Mesangial cell (primary cell): ENCODE results near the gene ARSA. TPM values are rescaled to one million over a fixed set of nuclear protein-coding genes. Genes with fewer than 3 reads are reported as not detected.

ENCODE experiments used
- total RNA-seq: library from RNA; depleted of rRNA; stranded (reverse); fragments of >200 nt; gene quantifications from 2 replicates; pipeline ENCODE4 v1.2.3, GENCODE V29; 2015

ARSA gene
- 20.9 and 59.3 TPM in 2 replicates for total RNA-seq

DNA sequence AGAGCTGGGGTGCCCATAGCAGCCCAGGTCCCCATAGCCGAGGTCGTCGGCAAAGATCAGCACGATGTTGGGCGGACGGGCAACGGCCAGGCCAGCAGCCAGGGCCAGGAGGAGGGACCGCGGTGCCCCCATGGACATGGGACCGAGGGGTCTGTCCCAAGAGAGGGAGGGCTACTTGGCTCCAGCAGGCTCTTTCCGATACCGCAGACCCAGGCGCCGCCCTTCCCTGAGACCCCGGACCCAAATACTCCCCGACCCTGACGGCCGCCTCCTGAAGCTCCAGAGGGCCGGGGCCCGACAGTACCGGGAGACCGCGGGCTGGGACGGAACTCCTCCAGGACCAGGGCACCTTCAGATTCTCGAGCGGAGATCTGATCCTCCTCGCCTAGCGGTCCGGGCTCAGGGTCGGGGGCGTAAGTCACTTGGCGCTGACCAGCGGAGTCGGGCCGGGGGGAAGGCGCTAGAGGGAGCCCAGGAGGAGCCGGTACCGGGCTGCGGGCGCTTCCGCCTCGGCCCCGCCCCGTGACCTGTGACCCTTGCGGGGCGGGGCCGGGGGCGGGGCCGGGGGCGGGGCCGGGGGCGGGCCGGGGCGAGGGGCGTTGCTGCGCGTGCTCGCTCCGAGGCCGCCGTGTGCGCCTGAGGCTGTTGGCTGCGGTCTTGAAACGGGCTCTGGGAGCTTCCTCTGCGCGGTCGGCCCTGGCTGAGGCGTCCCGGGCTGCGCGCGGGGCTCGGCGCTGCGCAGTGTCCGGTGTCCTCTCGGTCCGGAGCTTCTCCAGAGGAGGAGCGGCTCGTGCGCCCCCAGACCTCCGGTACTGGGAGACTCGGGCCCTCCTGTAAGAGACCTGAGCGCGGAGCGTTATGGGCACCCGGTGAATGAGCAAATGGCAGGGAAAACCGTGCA is at the start of gene ARSA:
Gene ARSA (minus strand): TSS at position 511 of the 901 bp plus-strand sequence. CDS start 373 bp downstream, at position 138.

DNA sequence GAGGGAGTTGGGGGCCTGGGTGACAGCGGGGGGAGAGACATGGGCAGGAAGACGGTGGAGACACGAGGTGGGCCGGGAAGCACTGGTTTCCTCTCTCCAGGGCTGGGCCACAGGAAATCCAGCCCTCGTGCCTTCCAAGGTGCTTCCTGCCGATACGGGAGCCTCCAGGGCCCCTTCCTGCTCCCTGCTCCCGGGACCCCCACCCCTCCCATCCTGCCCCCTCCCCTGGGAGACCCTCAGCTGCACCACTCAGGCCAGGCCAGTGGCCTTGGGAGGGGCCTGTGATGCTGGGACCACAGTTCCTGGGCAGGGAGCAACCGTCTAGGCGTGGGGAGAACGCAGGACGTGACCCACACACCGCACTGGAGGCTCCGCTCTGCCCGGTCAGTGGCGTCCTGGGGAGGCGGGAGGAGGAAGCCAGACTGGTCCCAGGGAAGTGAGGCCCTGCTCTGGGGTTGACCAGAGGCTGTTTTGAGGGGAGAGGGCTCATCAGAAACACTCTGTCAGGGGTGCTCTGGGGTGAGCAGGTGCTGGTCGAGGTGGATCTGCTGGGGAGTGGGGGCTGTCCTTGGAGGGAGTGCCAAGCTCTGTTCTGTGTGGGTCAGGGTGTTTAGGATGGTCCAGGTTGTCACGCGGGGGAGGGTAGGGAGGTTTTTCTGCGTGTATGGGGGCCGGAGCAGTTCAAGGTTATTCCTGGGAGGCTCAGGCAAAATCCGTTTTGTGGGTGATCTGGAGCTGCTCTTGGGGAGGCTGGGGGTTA is 44.7 kb upstream of the ARSA start, which contains the start of gene SHANK3:
Gene SHANK3 (plus strand): TSS at position 353 of the 760 bp plus-strand sequence.

DNA sequence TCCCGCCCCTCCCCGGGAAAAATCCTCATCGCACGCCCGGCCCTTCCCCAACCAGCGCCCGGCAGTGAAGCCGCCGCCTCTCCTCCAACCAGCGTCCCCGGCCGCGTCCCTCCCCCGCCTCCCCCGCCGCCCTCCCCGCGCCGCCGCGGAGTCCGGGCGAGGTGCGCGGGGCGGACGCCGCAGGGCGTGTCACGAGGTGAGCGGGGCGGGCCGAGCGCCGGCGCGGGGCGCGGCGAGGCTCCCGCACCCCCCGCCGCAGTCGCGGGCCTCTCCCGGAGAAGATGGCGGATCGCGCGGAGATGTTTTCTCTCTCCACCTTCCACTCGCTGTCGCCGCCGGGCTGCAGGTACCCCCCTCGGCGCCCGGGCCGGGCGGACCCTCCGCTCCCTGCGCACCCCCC is 27.4 kb downstream of the ARSA start, which contains the start of gene MAPK8IP2:
Gene MAPK8IP2 (plus strand): TSS at position 256 of the 400 bp plus-strand sequence. CDS start 26 bp downstream, at position 282.

DNA sequence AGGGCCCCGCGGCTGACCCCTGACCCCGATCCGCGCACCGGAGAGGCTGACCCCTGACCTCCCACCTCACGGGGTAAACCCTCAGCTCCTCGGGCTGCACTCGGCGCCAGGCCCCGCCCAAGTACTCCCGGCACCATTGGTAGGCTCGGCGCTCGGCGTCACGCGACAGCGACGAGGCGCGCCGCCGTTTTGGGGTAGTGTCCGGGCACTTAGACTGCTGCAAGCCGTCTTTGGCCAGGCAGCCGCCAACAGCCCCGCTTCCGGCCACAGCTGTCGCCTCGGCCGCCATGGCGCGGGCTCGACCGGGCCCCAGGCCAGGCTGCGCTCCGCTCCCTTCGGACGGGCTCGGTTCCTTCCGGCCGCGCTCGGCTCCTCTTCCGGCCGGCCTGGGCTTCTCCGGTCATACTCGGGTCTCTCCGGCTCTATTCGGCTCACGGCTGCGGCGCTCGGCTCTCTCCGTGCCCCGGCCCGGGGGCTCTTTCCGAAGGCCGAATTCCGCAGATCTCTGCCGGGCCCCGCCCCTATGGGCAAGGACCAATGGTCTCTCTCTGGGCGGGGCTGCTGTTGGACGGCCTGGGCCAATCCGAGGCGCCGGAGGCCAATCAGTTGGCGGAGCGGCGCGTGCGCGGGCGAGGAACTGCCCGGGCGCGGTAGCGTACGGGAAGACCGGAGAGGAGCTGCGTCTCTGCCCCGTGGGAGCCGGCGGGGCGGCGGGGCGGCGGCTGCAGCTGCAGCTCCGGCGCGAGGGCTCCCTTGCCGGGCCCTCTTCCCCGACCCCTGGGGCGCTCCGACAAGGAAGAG is 45.3 kb downstream of the ARSA start, which contains the start of gene CHKB:
Gene CHKB (minus strand): TSS at position 357 of the 801 bp plus-strand sequence. CDS start 68 bp downstream, at position 289.

DNA sequence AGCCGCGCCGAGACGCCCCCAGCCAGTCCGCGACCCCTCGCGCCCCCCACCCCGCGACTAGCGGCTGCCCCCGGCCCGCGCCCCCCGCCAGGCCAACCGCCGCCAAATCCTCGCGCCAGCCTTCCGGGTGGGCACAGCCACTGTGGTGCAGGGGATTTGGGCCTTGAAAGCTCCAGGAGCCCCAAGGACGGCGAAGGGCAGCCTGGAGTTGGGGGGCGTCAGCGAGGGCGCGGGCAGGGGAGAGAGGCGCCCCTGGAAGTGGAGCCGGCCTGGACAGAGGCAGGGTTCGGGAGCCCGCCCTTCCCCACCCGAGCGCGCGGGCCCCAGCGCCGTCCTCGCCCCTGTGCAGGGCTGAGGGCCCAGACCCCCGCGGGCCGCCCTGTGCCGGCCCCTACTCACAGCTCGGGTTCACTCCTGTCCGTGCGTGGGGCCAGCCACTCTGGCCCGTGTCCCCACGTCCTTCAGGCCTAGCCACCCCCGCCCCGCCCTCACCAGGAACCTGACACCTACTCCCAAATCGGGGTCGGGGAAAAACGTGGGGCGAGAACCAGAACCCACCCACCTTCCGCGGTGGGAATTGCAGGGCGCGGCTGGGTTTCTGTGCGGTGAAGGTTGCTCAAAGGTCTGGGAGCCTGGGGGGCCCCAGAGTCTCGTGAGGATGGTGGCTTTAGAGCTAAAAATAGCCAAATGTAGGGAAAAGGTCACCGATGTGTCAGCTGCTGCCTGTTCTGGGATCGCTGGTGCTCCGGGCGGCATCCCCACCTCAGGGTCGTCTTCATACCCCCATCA is 49.8 kb downstream of the ARSA start, which contains the start of gene CPT1B:
Gene CPT1B (minus strand): TSS at position 441 of the 789 bp plus-strand sequence. CDS start 512 bp downstream, outside the sequence.

Other genes with a start within 250 kb of the ARSA start
- 74.1 and 83.3 TPM in 2 replicates for gene SBF1, start 153.1 kb downstream of the ARSA start, total RNA-seq
- gene ADM2, start 146.6 kb downstream of the ARSA start, total RNA-seq, result 5.9 and 14.1 TPM in 2 replicates
- 0.33 and 1.5 TPM in 2 replicates for gene MIOX, start 141.3 kb downstream of the ARSA start, total RNA-seq
- gene LMF2, start 120.5 kb downstream of the ARSA start, total RNA-seq, result 102 and 128 TPM in 2 replicates
- gene NCAPH2, start 119.9 kb downstream of the ARSA start, total RNA-seq, result 27.3 and 81.8 TPM in 2 replicates
- 0.33 and 2.7 TPM in 2 replicates for gene SCO2, start 102.6 kb downstream of the ARSA start, total RNA-seq
- gene TYMP, start 98.1 kb downstream of the ARSA start, total RNA-seq, result 11.9 and 37.3 TPM in 2 replicates
- gene KLHDC7B, start 82.3 kb downstream of the ARSA start, total RNA-seq, result 0.16 and 1.3 TPM in 2 replicates
- gene SYCE3, start 65.2 kb downstream of the ARSA start, total RNA-seq, result not detected in 2 replicates
- gene CPT1B, start 49.7 kb downstream of the ARSA start, total RNA-seq, result 1.9 TPM in 1 of 2 replicates, not detected in the other
- gene CHKB, start 45.3 kb downstream of the ARSA start, total RNA-seq, result 36.7 and 69.5 TPM in 2 replicates
- gene MAPK8IP2, start 27.4 kb downstream of the ARSA start, total RNA-seq, result 0.33 and 1.0 TPM in 2 replicates
- 2.3 and 4.9 TPM in 2 replicates for gene SHANK3, start 44.7 kb upstream of the ARSA start, total RNA-seq
- gene ACR, start 110.1 kb upstream of the ARSA start, total RNA-seq, result not detected in 2 replicates
- gene RABL2B, start 155.5 kb upstream of the ARSA start, total RNA-seq, result 16.5 and 18.1 TPM in 2 replicates